ENCODE measurements around the gene CSRP3. TPM values are rescaled to one million over a fixed set of nuclear protein-coding genes. Genes with fewer than 3 reads are reported as not detected.

The CSRP3 gene
- total RNA-seq, 1 experiment from 2014 or later: not detected

DNA sequence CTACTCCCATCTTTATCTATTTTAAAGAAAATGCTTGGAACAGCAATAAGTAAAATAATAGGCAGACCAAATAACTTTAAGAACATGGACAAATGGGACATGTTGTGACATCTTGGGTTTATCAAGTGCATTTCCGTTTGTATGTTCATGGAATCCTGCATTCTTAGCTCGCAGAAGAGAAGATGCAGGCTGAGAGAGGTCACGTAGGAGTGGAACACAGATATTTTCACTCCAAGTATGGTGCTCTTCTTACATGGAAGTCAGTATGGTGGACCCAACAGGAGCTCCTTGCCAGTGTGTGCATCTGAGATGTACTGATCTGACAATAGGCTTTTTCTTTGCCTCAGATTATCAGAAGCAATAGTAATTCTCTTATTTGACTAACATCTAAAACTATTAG lies 37.3 kb upstream of the CSRP3 start:
- no peak for DNase-seq
- Mint-ChIP-seq H3K4me3 (ENCODE audit: unreplicated experiment) (peak overlapping the region; percentile 97), H3K36me3 (ENCODE audit: insufficient read depth, unreplicated experiment) (peaks cover 75% of the 10 kb centered on the region), H3K9me3 (ENCODE audit: unreplicated experiment) (no peaks in the 10 kb centered on the region), H3K4me1 (ENCODE audit: low read depth, unreplicated experiment) (peaks cover 20% of the 10 kb centered on the region), H3K27me3 (ENCODE audit: insufficient read depth, unreplicated experiment) (no peaks in the 10 kb centered on the region), H3K27ac (ENCODE audit: unreplicated experiment) (no peak overlapping the region)
- CTCF ChIA-PET: interaction anchor here (1.0 kb wide), 1 partner anchor 123 kb away, joined by 3 read pairs; the partner anchor contains the start of gene ZDHHC13
- BruUV-seq (replicated peaks): no TSS peak
- no peak for TF ChIP-seq CTCF (IDR thresholded peaks at IDR 0.05; ENCODE audit: insufficient read depth in 1 of 2, low read depth in 1 of 2, low read length in 1 of 2, severe bottlenecking in 1 of 2, unreplicated experiment in 1 of 2)
- Histone ChIP-seq H3K4me1 (peaks cover 32% of the 10 kb centered on the region), H3K27me3 (replicated peaks; ENCODE audit: control insufficient read depth, insufficient read depth, low read length) (no peaks in the 10 kb centered on the region), H3K4me3 (ENCODE audit: low read depth, low read length) (no peak overlapping the region), H3K9me3 (no peaks in the 10 kb centered on the region), H3K36me3 (ENCODE audit: control insufficient read depth, insufficient read depth, low read length) (peaks cover 4% of the 10 kb centered on the region; the same call in 1 of the 2 replicates)
- POLR2A ChIA-PET: no interaction called here
- intact Hi-C loops (cut with micrococcal nuclease; ENCODE audit: unreplicated experiment): no loop called here

DNA sequence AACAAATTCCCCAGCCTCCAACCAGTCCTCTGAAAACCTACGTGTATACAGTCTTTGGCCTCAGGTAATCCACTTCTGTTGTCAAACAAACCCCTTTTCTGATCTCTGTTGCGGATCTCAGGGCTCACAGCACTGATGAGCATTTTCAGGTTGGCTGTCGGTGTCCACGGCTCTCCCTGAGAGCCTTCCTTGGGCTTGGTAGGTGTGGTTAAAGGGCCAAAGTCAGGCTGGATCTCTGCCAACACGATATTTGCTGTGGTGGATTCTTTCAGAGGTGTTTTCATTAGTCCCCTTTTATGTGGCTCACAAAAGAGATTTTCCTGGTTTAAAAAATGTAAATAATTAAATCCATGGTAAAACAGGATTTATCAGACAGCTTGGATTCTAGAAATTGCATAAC lies 36.0 kb upstream of the CSRP3 start:
- H3K4me3 Mint-ChIP-seq (ENCODE audit: unreplicated experiment): no peak overlapping the region
- no TSS peak for BruUV-seq (replicated peaks)
- H3K27ac Mint-ChIP-seq (ENCODE audit: unreplicated experiment): no peak overlapping the region
- POLR2A ChIA-PET: no interaction called here
- no peak overlapping the region for H3K4me3 ChIP-seq (ENCODE audit: low read depth, low read length)
- intact Hi-C loops (cut with micrococcal nuclease; ENCODE audit: unreplicated experiment): no loop called here
- no peak for TF ChIP-seq CTCF (IDR thresholded peaks at IDR 0.05; ENCODE audit: insufficient read depth in 1 of 2, low read depth in 1 of 2, low read length in 1 of 2, severe bottlenecking in 1 of 2, unreplicated experiment in 1 of 2)
- peaks cover 82% of the 10 kb centered on the region for H3K36me3 Mint-ChIP-seq (ENCODE audit: insufficient read depth, unreplicated experiment)
- H3K4me1 Mint-ChIP-seq (ENCODE audit: low read depth, unreplicated experiment): peaks cover 13% of the 10 kb centered on the region
- peaks cover 4% of the 10 kb centered on the region; the same call in 1 of the 2 replicates for H3K36me3 ChIP-seq (ENCODE audit: control insufficient read depth, insufficient read depth, low read length)
- H3K4me1 ChIP-seq: peaks cover 20% of the 10 kb centered on the region
- H3K27me3 ChIP-seq (replicated peaks; ENCODE audit: control insufficient read depth, insufficient read depth, low read length): no peaks in the 10 kb centered on the region
- H3K9me3 Mint-ChIP-seq (ENCODE audit: unreplicated experiment): no peaks in the 10 kb centered on the region
- DNase-seq: no peak
- CTCF ChIA-PET: no interaction called here
- H3K9me3 ChIP-seq: no peaks in the 10 kb centered on the region
- no peaks in the 10 kb centered on the region for H3K27me3 Mint-ChIP-seq (ENCODE audit: insufficient read depth, unreplicated experiment)

DNA sequence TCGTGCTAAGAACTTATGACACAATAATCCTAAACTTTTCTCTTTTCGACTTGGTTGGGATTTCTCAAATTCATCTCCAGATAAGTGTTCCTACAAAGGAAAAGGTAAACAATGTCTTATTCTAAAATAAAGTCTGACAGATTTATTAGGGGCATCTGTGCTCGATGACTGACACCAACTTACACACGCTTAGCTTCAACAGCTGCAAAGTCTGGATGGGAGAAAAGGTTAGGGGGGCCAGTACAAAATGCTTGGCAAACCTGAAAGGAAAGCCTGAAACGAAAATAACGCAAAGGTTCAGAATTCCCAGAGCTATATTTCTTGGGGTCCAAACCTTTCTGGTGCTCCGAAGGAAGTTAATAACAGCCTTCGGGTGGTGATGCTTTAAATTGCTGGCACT lies 35.6 kb upstream of the CSRP3 start:
- Mint-ChIP-seq H3K27ac (ENCODE audit: unreplicated experiment) (no peak overlapping the region), H3K36me3 (ENCODE audit: insufficient read depth, unreplicated experiment) (peaks cover 86% of the 10 kb centered on the region), H3K27me3 (ENCODE audit: insufficient read depth, unreplicated experiment) (no peaks in the 10 kb centered on the region), H3K4me3 (ENCODE audit: unreplicated experiment) (no peak overlapping the region), H3K9me3 (ENCODE audit: unreplicated experiment) (no peaks in the 10 kb centered on the region), H3K4me1 (ENCODE audit: low read depth, unreplicated experiment) (peaks cover 13% of the 10 kb centered on the region)
- intact Hi-C loops (cut with micrococcal nuclease; ENCODE audit: unreplicated experiment): no loop called here
- CTCF ChIA-PET: no interaction called here
- H3K4me1 ChIP-seq: peaks cover 16% of the 10 kb centered on the region
- peaks cover 4% of the 10 kb centered on the region; the same call in 1 of the 2 replicates for H3K36me3 ChIP-seq (ENCODE audit: control insufficient read depth, insufficient read depth, low read length)
- no peak overlapping the region for H3K4me3 ChIP-seq (ENCODE audit: low read depth, low read length)
- no peak for DNase-seq
- no peaks in the 10 kb centered on the region for H3K9me3 ChIP-seq
- BruUV-seq (replicated peaks): no TSS peak
- no peak for TF ChIP-seq CTCF (IDR thresholded peaks at IDR 0.05; ENCODE audit: insufficient read depth in 1 of 2, low read depth in 1 of 2, low read length in 1 of 2, severe bottlenecking in 1 of 2, unreplicated experiment in 1 of 2)
- POLR2A ChIA-PET: no interaction called here
- no peaks in the 10 kb centered on the region for H3K27me3 ChIP-seq (replicated peaks; ENCODE audit: control insufficient read depth, insufficient read depth, low read length)

All from Caco-2 (cell line).